SIG-M5 (cell line): Measurements from ENCODE around the gene WDR75.

ENCODE experiments used
- DNase-seq: peaks from one replicate; lab custom pipeline; 2025; lab: John Stamatoyannopoulos, UW

The WDR75 gene

GRCh38 chr2:189500456-189501160 is 59.3 kb downstream of the WDR75 start:
- no peak for DNase-seq

- DNase-seq, result no peak
Observed at GRCh38 chr2:189501487-189501886, 60.2 kb downstream of the WDR75 start.

GRCh38 chr2:189502714-189503113 is 61.4 kb downstream of the WDR75 start:
- no peak for DNase-seq

- no peak for DNase-seq
Observed at GRCh38 chr2:189504238-189504637, 63.0 kb downstream of the WDR75 start.

- no peak for DNase-seq
Observed at GRCh38 chr2:189505492-189505891, 64.2 kb downstream of the WDR75 start.

- peak; percentile 34 for DNase-seq
Observed at GRCh38 chr2:189506514-189506976, 65.3 kb downstream of the WDR75 start.

GRCh38 chr2:189511210-189511959 is 70.1 kb downstream of the WDR75 start:
- no peak for DNase-seq

GRCh38 chr2:189511960-189512319 is 70.7 kb downstream of the WDR75 start:
- DNase-seq, result no peak

GRCh38 chr2:189512879-189513278 is 71.6 kb downstream of the WDR75 start:
- no peak for DNase-seq

- DNase-seq, result peak; percentile 82
Observed at GRCh38 chr2:189514104-189514503, 72.8 kb downstream of the WDR75 start.

- DNase-seq, result no peak
Observed at GRCh38 chr2:189515264-189515663, 74.0 kb downstream of the WDR75 start.

GRCh38 chr2:189516546-189516945 is 75.3 kb downstream of the WDR75 start:
- DNase-seq, result peak; percentile 58

GRCh38 chr2:189517847-189518535 is 76.7 kb downstream of the WDR75 start:
- DNase-seq, result no peak

- DNase-seq, result no peak
Observed at GRCh38 chr2:189519631-189520387, 78.5 kb downstream of the WDR75 start.

GRCh38 chr2:189521699-189522434 is 80.6 kb downstream of the WDR75 start:
- DNase-seq, result no peak

GRCh38 chr2:189522435-189523151 is 81.3 kb downstream of the WDR75 start:
- no peak for DNase-seq

GRCh38 chr2:189524746-189525145 is 83.5 kb downstream of the WDR75 start:
- DNase-seq, result no peak
